Measurements from ENCODE around the gene ADGRD2.

DNA sequence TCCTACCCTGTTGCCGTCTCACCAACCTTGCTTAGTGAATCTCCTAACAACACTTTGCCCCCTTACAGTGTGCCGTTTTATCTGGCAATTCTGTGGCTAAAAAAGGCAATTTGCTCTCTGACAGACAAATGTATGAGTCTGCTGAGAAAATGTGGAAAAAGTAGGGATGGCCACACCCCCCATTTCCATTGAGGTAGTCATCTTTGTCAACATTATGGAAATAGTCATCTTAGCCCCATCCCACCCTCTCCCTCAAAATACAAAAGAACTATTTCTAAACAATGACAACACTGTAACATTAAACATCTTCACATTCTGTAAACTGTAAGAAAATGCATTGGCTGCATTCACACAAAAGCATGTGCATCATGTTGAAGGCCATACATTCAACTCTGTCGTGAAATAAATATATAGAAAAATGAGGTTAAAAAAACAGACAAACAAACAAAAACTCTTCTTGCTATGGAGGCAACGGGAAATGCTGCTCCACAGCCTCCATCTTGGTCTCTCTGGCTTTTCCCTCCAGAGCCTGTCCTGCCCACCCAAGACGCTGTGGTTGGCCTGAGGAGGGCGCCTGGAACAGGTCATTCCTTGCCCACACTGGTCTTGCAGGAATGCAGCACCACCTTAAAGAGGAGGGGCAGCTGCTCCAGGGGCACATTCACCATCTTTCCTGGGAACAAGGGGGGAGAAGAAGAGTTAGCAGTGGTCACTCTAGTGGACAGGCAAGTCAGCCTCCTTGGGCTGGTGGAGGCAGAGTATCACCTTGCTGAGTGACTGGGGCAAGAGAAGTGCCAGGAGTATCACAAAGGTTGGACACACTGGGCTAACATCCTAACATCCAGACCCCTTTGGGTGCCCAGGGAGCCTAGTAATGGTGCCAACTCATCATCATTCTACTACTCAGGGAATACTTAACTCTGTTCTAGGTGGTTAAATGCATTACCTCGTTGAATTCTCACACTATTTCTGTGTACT is 72.2 kb downstream of the ADGRD2 start:
- TF ChIP-seq, protein P1, sequence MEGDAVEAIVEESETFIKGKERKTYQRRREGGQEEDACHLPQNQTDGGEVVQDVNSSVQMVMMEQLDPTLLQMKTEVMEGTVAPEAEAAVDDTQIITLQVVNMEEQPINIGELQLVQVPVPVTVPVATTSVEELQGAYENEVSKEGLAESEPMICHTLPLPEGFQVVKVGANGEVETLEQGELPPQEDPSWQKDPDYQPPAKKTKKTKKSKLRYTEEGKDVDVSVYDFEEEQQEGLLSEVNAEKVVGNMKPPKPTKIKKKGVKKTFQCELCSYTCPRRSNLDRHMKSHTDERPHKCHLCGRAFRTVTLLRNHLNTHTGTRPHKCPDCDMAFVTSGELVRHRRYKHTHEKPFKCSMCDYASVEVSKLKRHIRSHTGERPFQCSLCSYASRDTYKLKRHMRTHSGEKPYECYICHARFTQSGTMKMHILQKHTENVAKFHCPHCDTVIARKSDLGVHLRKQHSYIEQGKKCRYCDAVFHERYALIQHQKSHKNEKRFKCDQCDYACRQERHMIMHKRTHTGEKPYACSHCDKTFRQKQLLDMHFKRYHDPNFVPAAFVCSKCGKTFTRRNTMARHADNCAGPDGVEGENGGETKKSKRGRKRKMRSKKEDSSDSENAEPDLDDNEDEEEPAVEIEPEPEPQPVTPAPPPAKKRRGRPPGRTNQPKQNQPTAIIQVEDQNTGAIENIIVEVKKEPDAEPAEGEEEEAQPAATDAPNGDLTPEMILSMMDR (conservative IDR thresholded peaks at IDR 0.05; ENCODE audit: low read depth, low read length): no peak
- TF ChIP-seq EZH2 (IDR thresholded peaks at IDR 0.05; ENCODE audit: borderline replicate concordance, low read depth, low read length, poor library complexity, severe bottlenecking): no peak

All from A673 (cell line).